HG03280 (cell line): ENCODE results near the gene NPM1.
"Not testable (repeated sequence)": the region's sequence is repeated elsewhere in the genome, so short reads cannot be mapped to it uniquely, and the experiment has no call there.

Experiments
- ATAC-seq: cut with Tn5 transposase; IDR thresholded peaks from one replicate; pipeline ENCODE4 v1.9.1; 2021; ENCODE audit warnings: mild to moderate bottlenecking, moderate library complexity; ENCODE audit not compliant: unreplicated experiment

Gene NPM1

GRCh38 chr5:171387345-171387969 lies at the start of gene NPM1:
Gene NPM1, plus strand, starts transcription at chr5:171387849. Its CDS starts 100 bp downstream, at chr5:171387949.
- ATAC-seq = peak; percentile 77

DNA sequence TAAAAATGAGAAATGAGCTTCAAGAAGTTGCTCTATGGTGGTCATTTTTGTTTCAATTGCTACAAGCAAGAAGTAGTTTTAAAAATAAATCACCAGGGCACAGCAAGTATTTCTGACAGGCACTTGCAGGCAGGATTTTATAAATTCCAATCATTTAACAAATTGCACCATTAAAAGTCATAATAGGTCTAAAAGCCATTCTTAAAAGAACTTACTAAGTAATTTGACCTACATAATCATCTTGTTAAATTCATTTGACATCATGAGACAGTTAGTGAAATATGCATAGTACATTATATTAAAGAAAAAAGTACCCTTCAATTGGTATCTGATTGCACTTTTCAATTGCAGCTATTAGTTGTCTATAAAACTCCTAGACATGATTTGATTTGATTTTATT lies 47.6 kb upstream of the NPM1 start:
- ATAC-seq = no peak

GRCh38 chr5:171340491-171340890 lies 47.2 kb upstream of the NPM1 start:
- no peak for ATAC-seq

- peak; percentile 60 for ATAC-seq
Observed at GRCh38 chr5:171342362-171343111, 45.1 kb upstream of the NPM1 start.

- ATAC-seq = no peak
Observed at GRCh38 chr5:171344936-171345608, 42.6 kb upstream of the NPM1 start.

DNA sequence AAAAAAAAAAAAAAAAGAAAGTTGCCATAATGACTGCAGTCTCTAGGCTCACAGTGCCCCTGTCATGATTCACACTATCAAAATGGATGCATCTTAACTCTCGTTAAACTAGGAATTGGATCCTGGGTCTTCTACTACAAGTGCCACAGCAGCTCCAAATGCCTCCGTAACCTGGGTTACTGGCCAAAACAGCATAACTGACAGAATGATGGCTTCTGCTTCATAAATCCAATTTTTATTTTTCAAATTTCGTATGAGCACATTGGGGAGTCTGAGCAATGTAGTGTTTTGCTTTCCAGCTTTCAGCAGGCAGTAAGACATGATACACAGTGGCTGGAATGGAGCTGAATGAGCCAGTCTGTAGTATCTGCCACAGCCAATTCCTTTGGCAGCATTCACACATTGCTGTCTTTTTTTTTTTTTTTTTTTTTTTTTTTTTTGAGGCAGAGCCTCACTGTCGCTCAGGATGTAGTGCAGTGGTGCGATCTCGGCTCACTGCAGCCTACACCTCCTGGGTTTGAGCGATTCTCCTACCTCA lies 36.0 kb upstream of the NPM1 start:
- no peak for ATAC-seq

- peak; percentile 95 for ATAC-seq
Observed at GRCh38 chr5:171355302-171355724, 32.3 kb upstream of the NPM1 start.

- no peak for ATAC-seq
Observed at GRCh38 chr5:171357843-171358242, 29.8 kb upstream of the NPM1 start.

GRCh38 chr5:171361151-171361550 lies 26.5 kb upstream of the NPM1 start:
- not testable (repeated sequence) for ATAC-seq

- ATAC-seq = not testable (repeated sequence)
Observed at GRCh38 chr5:171363249-171363648, 24.4 kb upstream of the NPM1 start.

- no peak for ATAC-seq
Observed at GRCh38 chr5:171363846-171364245, 23.8 kb upstream of the NPM1 start.

GRCh38 chr5:171365351-171365750 lies 22.3 kb upstream of the NPM1 start:
- no peak for ATAC-seq

DNA sequence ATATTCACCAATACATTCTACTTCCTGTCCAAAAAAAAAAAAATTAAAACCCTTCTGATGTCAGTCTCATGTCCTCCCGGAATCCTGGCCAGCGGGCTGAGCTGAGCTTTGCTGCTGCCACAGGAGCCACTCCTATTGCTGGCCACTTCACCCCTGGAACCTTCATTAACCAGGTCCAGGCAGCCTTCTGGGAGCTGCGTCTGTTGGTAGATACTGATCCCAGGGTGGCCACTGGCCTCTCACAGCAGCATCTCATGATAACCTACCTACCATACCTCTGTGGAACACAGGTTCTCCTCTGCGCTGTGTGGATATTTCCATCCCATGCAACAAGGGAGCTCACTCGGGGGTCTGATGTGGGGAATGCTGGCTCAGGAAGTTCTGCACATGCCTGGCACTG lies 21.0 kb upstream of the NPM1 start:
- ATAC-seq = no peak

GRCh38 chr5:171367424-171368370 lies 20.0 kb upstream of the NPM1 start:
- no peak for ATAC-seq

GRCh38 chr5:171369056-171369455 lies 18.6 kb upstream of the NPM1 start:
- no peak for ATAC-seq

DNA sequence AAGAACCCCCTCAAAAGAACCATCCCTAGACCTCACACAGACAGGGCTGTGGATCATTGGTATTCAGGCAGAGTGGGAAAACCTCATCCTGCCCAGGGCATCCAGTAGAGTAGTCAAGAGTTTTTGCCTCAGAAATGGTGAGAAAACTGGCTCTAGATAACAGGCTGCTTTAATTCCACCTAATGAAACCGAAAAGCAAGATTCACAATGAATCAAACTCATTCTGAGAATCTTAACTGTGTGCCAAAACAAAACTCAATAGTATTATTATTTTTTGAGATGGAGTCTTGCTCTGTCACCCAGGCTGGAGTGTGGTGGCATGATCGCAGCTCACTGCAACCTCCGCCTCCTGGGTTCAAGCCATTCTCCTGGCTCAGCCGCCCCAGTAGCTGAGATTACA lies 17.8 kb upstream of the NPM1 start:
- no peak for ATAC-seq

- ATAC-seq = not testable (repeated sequence)
Observed at GRCh38 chr5:171370881-171371280, 16.8 kb upstream of the NPM1 start.

GRCh38 chr5:171371326-171371725 lies 16.3 kb upstream of the NPM1 start:
- no peak for ATAC-seq

- no peak for ATAC-seq
Observed at GRCh38 chr5:171379961-171380360, 7.7 kb upstream of the NPM1 start.

- ATAC-seq = not testable (repeated sequence)
Observed at GRCh38 chr5:171384416-171384815, 3.2 kb upstream of the NPM1 start.
